Measurements from ENCODE around the gene KLF13.

Gene KLF13

GRCh38 chr15:31415201-31415600 lies 88.6 kb downstream of the KLF13 start:
- H3K4me3 ChIP-seq (replicated peaks in 1 of 2; ENCODE audit: low read depth in 2 of 2, low read length in 2 of 2): no peak overlapping the region
- DNase-seq (ENCODE audit: low read depth in 2 of 2): no peak
- no peak for TF ChIP-seq CTCF (IDR thresholded peaks at IDR 0.05; ENCODE audit: low read depth, low read length)

GRCh38 chr15:31419820-31420219 lies 93.2 kb downstream of the KLF13 start:
- no peak overlapping the region for H3K4me3 ChIP-seq (replicated peaks in 1 of 2; ENCODE audit: low read depth in 2 of 2, low read length in 2 of 2)
- no peak for DNase-seq (ENCODE audit: low read depth in 2 of 2)
- TF ChIP-seq CTCF (IDR thresholded peaks at IDR 0.05; ENCODE audit: low read depth, low read length): no peak

- no peak for TF ChIP-seq CTCF (IDR thresholded peaks at IDR 0.05; ENCODE audit: low read depth, low read length)
- H3K4me3 ChIP-seq (replicated peaks in 1 of 2; ENCODE audit: low read depth in 2 of 2, low read length in 2 of 2): no peak overlapping the region
- DNase-seq (ENCODE audit: low read depth in 2 of 2): peak; percentile 35 to 56
Observed at GRCh38 chr15:31427411-31427810, 100.8 kb downstream of the KLF13 start.
